Trophoblast cell (in vitro differentiated cells and primary cell): ENCODE data around the gene PCSK1.
A peak's percentile ranks its signal among the peaks of the same experiment; 100 is the strongest.

Source experiments
- DNase-seq, 2 donors: peaks; one replicate each; pipeline ENCODE4 v3.0.0-alpha.2; 2016
- H2AFZ ChIP-seq: 2 replicates; pipeline ENCODE4 v1.6.1; 2013; ENCODE audit warnings: low read length, moderate library complexity, mild to moderate bottlenecking; ENCODE audit not compliant: insufficient read depth, poor library complexity
- H2AK5ac ChIP-seq: 2 replicates; pipeline ENCODE4 v1.6.1; 2013; ENCODE audit warnings: mild to moderate bottlenecking, low read length
- H2BK120ac ChIP-seq: 2 replicates; pipeline ENCODE4 v1.6.1; 2013; ENCODE audit warnings: low read length, mild to moderate bottlenecking, moderate library complexity; ENCODE audit not compliant: insufficient read depth, poor library complexity
- H2BK12ac ChIP-seq: 2 replicates; pipeline ENCODE4 v1.6.1; 2013; ENCODE audit warnings: mild to moderate bottlenecking, low read length, moderate library complexity
- H2BK5ac ChIP-seq: 2 replicates; pipeline ENCODE4 v1.6.1; 2013; ENCODE audit warnings: low read length, low read depth, moderate library complexity, mild to moderate bottlenecking; ENCODE audit not compliant: poor library complexity
- H3K14ac ChIP-seq: 2 replicates; pipeline ENCODE4 v1.6.1; 2013; ENCODE audit warnings: mild to moderate bottlenecking, low read length
- H3K18ac ChIP-seq: 2 replicates; pipeline ENCODE4 v1.6.1; 2013; ENCODE audit warnings: mild to moderate bottlenecking, low read length
- H3K23ac ChIP-seq: 2 replicates; pipeline ENCODE4 v1.6.1; 2013; ENCODE audit warnings: low read length
- H3K27ac ChIP-seq: 2 replicates; pipeline ENCODE4 v1.5.1; 2013; ENCODE audit warnings: low read depth, mild to moderate bottlenecking, inconsistent platforms, low read length, moderate library complexity
- H3K27me3 ChIP-seq: 2 replicates; pipeline ENCODE4 v1.6.1; 2013; ENCODE audit warnings: inconsistent platforms, mild to moderate bottlenecking, low read length, moderate library complexity; ENCODE audit not compliant: insufficient read depth
- H3K36me3 ChIP-seq, 2 experiments: 1 replicate in 1 of 2; 2 replicates in 1 of 2; pipeline ENCODE4 v1.6.1; 2013; ENCODE audit warnings: low read length in 2 of 2, mild to moderate bottlenecking in 2 of 2, moderate library complexity in 1 of 2; ENCODE audit not compliant: insufficient read depth in 2 of 2, control insufficient read depth in 1 of 2
- H3K4ac ChIP-seq: 2 replicates; pipeline ENCODE4 v1.6.1; 2013; ENCODE audit warnings: low read depth, mild to moderate bottlenecking, low read length, moderate library complexity
- H3K4me1 ChIP-seq, 2 experiments: 1 replicate in 1 of 2; 2 replicates in 1 of 2; pipeline ENCODE4 v1.6.1; 2013; ENCODE audit warnings: low read length in 2 of 2, mild to moderate bottlenecking in 2 of 2, moderate library complexity in 1 of 2; ENCODE audit not compliant: insufficient read depth in 2 of 2, control insufficient read depth in 1 of 2
- H3K4me2 ChIP-seq: 2 replicates; pipeline ENCODE4 v1.6.1; 2013; ENCODE audit warnings: inconsistent platforms, mild to moderate bottlenecking, low read length, moderate library complexity
- H3K4me3 ChIP-seq: 2 replicates; pipeline ENCODE4 v1.5.1; 2013; ENCODE audit warnings: mild to moderate bottlenecking, low read depth, low read length, inconsistent platforms
- H3K79me1 ChIP-seq: one replicate; pipeline ENCODE4 v1.6.1; 2013; ENCODE audit warnings: low read length
- H3K79me2 ChIP-seq: 2 replicates; pipeline ENCODE4 v1.6.1; 2013; ENCODE audit warnings: low read length, mild to moderate bottlenecking; ENCODE audit not compliant: control insufficient read depth, insufficient read depth, poor library complexity
- H3K9ac ChIP-seq: 2 replicates; pipeline ENCODE4 v1.6.1; 2013; ENCODE audit warnings: mild to moderate bottlenecking, low read length
- H3K9me3 ChIP-seq: 2 replicates; pipeline ENCODE4 v1.6.1; 2013; ENCODE audit warnings: low read depth, mild to moderate bottlenecking, control low read depth, inconsistent platforms, low read length; ENCODE audit not compliant: insufficient read depth
- H4K12ac ChIP-seq: 2 replicates; pipeline ENCODE4 v1.6.1; 2013; ENCODE audit warnings: low read depth, mild to moderate bottlenecking, low read length, moderate library complexity
- H4K8ac ChIP-seq: 2 replicates; pipeline ENCODE4 v1.6.1; 2013; ENCODE audit warnings: low read depth, mild to moderate bottlenecking, low read length, moderate library complexity
- H4K91ac ChIP-seq: one replicate; pipeline ENCODE4 v1.6.1; 2013; ENCODE audit warnings: low read depth, mild to moderate bottlenecking, low read length, moderate library complexity
- WGBS: extraction: QIAGEN DNeasy Blood & Tissue Kit; methylation state at CpG from one replicate; pipeline ENCODE4 v1.1.7; 2013; ENCODE audit warnings: missing lambda C conversion rate; ENCODE audit not compliant: insufficient read length, insufficient coverage; ENCODE audit errors: extremely low coverage; 5-methylcytosine and 5-hydroxymethylcytosine counted together

PCSK1 gene

DNA sequence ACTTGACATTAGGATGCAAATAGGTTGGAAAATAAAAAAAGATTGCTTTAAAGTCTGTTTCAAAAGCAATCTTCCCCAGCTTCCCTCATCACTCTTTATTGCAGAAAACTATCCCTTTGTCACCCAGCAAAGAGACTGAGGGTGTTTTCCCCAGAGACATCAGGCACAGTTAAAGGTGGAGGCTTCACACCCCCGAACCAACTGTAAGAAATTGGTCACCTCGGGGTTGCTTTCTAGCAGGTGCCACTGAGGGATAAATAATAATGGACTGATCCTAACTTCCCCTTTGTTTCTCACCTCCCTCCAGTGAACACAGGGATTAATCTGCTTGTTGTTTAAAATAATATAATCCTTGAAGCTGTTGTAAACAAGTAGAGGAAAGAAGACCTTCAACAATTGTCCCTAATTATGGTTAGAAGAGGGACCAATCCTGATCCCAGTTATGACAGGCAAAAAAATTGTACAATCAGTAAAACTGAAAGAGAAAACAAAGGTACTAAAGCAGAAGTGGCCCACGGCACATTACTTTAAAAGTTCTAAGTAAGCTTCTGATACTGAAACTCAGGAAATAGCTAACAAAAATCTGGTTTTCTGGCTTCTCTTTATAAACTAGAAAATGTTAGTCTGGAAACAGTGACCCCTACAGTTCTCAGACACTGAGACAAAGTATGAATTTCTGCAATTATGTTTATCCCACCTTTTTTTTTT lies 6.6 kb upstream of the PCSK1 start:
- no CpG with 5 or more reads among the region's 3 CpGs for WGBS
- H3K27me3 ChIP-seq, result no peaks in the 10 kb centered on the region

DNA sequence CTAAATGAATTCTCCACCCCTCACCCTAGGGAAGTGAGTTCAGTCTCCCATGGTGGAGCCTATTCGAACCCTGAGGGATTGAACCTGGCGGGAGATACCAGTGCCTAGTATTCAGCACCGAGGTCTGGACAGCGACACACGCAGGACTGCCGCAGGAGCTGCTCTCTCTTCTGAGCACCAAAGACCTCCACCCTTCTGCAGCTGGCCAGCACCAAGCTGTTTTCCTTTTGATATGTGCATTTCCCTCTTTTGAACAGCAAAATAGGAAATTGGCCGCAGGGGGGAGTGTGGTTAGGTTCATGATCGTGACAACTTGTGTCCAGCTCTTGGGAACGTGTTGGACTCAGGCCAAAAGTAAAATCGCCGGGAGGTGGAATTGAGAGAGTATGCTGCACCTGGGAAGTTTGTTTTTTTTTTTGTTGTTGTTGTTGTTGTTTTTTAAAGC lies 1.2 kb upstream of the PCSK1 start:
- no CpG with 5 or more reads among the region's 11 CpGs for WGBS

More for the DNA sequence above, 6.6 kb upstream of the PCSK1 start:
- Histone ChIP-seq H3K9ac (no peak overlapping the region), H3K23ac (no peak overlapping the region), H3K27ac (no peak overlapping the region), H4K91ac (no peak overlapping the region), H3K79me2 (no peaks in the 10 kb centered on the region), H2BK5ac (no peak overlapping the region), H4K12ac (no peak overlapping the region), H3K4ac (no peak overlapping the region), H3K14ac (no peak overlapping the region), H4K8ac (no peak overlapping the region), H3K79me1 (no peaks in the 10 kb centered on the region), H3K4me2 (no peak overlapping the region), H2BK12ac (no peak overlapping the region), H3K18ac (no peak overlapping the region), H3K36me3 (no peaks in the 10 kb centered on the region), H2AFZ (no peak overlapping the region), H3K9me3 (no peaks in the 10 kb centered on the region), H3K4me3 (no peak overlapping the region), H2BK120ac (no peak overlapping the region), H3K4me1 (no peaks in the 10 kb centered on the region), H2AK5ac (no peak overlapping the region)
- no peak for DNase-seq

DNA sequence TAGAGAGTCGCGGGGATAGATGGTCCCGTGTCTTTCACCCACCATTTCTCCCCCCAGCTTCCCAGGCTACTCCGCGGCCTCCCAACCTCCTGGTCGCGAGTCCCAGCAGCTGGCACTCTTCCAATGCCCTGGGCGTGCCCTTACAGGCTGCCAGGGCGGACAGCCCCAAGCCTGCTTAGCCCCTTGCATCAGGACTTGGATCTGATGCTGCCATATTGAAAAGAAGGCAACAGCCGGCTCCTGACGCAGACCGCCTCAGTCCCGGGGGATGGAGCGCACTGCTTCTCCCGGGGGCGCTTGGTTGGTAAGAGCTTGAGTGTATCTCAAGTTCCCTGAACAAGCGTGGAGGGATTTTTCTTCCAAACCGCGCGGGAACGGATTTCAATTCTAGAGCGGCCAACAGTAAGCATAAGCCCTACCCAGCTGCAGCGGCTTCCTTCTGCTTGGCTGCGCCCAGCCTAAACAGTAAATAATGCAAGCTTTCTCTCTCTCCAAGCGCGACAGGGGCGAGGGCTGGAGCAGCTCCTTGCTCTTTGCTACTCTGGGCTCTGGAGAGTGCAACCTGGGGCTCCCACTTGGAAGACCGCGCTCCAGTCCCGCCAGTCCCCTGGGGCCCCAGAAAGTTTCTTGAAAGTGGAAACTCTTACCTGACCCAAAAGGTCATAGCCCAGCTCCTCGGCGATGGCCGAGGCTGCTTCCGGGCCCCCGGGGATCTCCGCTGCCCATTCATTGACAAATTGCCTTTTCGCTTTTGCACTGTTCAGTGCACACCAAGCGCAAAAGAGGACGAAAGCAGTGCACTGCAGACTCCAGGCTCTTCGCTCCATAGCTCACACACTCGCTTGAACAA lies 607 bp downstream of the PCSK1 start:
- Histone ChIP-seq H3K9ac (no peak overlapping the region), H3K4me1 (peaks cover 2 to 4% of the 10 kb centered on the region in 2 experiments), H4K12ac (no peak overlapping the region), H4K91ac (no peak overlapping the region), H2AFZ (no peak overlapping the region), H3K79me1 (no peaks in the 10 kb centered on the region), H2BK120ac (no peak overlapping the region), H3K27me3 (peaks cover 30% of the 10 kb centered on the region), H2BK5ac (no peak overlapping the region), H3K79me2 (no peaks in the 10 kb centered on the region), H3K18ac (no peak overlapping the region), H3K9me3 (peaks cover 4% of the 10 kb centered on the region), H3K4me2 (peak overlapping the region; percentile 10), H3K36me3 (no peaks in the 10 kb centered on the region), H2AK5ac (no peak overlapping the region), H3K4me3 (no peak overlapping the region), H3K14ac (no peak overlapping the region), H3K27ac (no peak overlapping the region), H3K23ac (no peak overlapping the region), H3K4ac (no peak overlapping the region), H4K8ac (no peak overlapping the region), H2BK12ac (no peak overlapping the region)
- WGBS, result no CpG with 5 or more reads among the region's 41 CpGs
- no peak for DNase-seq

More for the DNA sequence above, 1.2 kb upstream of the PCSK1 start:
- no peak overlapping the region for H4K91ac ChIP-seq
- no peak overlapping the region for H3K27ac ChIP-seq
- H3K4me3 ChIP-seq, result no peak overlapping the region
- no peak overlapping the region for H3K9ac ChIP-seq
- H3K79me1 ChIP-seq, result no peaks in the 10 kb centered on the region
- H4K12ac ChIP-seq, result no peak overlapping the region
- peaks cover 2 to 4% of the 10 kb centered on the region in 2 experiments for H3K4me1 ChIP-seq
- no peak overlapping the region for H2BK120ac ChIP-seq
- no peak overlapping the region for H3K14ac ChIP-seq
- H2BK12ac ChIP-seq, result no peak overlapping the region
- peak overlapping the region; percentile 42 for H3K4me2 ChIP-seq
- H3K79me2 ChIP-seq, result no peaks in the 10 kb centered on the region
- H4K8ac ChIP-seq, result no peak overlapping the region
- no peak overlapping the region for H3K23ac ChIP-seq
- H3K18ac ChIP-seq, result no peak overlapping the region
- peaks cover 4% of the 10 kb centered on the region for H3K9me3 ChIP-seq
- DNase-seq, result peak; percentile 40 to 65
- H2AK5ac ChIP-seq, result no peak overlapping the region
- H3K36me3 ChIP-seq, result no peaks in the 10 kb centered on the region
- no peak overlapping the region for H2AFZ ChIP-seq
- peaks cover 30% of the 10 kb centered on the region for H3K27me3 ChIP-seq
- H3K4ac ChIP-seq, result no peak overlapping the region
- H2BK5ac ChIP-seq, result no peak overlapping the region

DNA sequence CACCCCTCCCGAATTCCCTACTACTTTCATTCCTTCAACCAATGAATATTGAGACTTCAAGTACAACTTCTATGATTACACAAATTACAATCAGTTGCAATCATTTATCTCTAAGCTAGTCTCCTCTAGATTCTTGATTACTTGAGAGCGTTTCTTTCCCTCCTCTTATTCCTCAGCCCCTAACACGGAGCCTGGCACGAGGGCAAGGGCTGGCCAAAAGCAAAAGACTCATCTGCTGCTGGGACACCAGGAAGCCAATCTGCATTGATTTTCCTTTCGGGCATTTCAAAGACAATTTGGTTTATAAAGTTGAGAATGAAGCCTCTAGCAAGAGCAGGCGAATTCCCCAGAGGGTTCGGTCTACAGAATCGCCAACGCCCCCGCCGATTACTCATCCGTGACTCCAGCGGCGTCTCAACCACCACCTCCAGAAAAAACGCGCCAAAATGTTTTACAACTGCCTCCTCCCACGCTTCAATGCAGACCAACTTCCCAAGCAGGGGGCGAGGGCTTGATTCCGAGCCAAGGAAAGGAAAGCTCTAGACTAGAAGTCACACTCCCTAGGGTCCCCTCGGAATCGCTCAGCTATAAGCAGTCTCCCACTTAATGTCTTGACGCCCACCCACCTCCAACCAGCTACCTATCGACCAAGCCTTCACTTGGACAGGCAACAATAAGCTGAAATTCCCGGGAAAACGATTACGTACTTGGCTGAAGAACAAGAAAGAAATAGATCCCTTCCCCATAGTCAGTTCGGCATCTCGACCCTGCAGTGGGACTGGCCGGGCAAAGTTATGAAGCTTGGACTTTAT lies 1.5 kb downstream of the PCSK1 start:
- Histone ChIP-seq H2BK12ac (no peak overlapping the region), H3K4me3 (no peak overlapping the region), H3K9ac (no peak overlapping the region), H3K14ac (no peak overlapping the region), H3K27ac (no peak overlapping the region), H2BK120ac (no peak overlapping the region), H3K79me1 (no peaks in the 10 kb centered on the region), H3K79me2 (no peaks in the 10 kb centered on the region), H2BK5ac (no peak overlapping the region), H3K4me2 (no peak overlapping the region), H2AK5ac (no peak overlapping the region), H4K8ac (no peak overlapping the region), H3K4me1 (peaks cover 2 to 4% of the 10 kb centered on the region in 2 experiments), H2AFZ (no peak overlapping the region), H3K9me3 (peaks cover 4% of the 10 kb centered on the region), H3K27me3 (peaks cover 30% of the 10 kb centered on the region), H4K91ac (no peak overlapping the region), H3K4ac (no peak overlapping the region), H3K36me3 (no peaks in the 10 kb centered on the region), H3K18ac (no peak overlapping the region), H3K23ac (no peak overlapping the region), H4K12ac (no peak overlapping the region)
- DNase-seq, result no peak
- WGBS, result no CpG with 5 or more reads among the region's 29 CpGs
